NCI-H345 treated with DMSO at 0.1 percent for 48 hours (cell line): Measurements from ENCODE around the gene RBM27.
"Not testable (repeated sequence)": the region's sequence is repeated elsewhere in the genome, so short reads cannot be mapped to it uniquely, and the experiment has no call there.

Source experiments
- DNase-seq: peaks from one replicate; lab custom pipeline; 2025; ENCODE audit not compliant: unreplicated experiment; lab: John Stamatoyannopoulos, UW

The RBM27 gene

GRCh38 chr5:146205499-146206202, 2.2 kb downstream of the RBM27 start:
- DNase-seq: no peak

GRCh38 chr5:146206257-146206656, 2.9 kb downstream of the RBM27 start:
- DNase-seq: no peak

- no peak for DNase-seq
Observed at GRCh38 chr5:146208916-146209522, 5.6 kb downstream of the RBM27 start.

GRCh38 chr5:146209714-146210113, 6.3 kb downstream of the RBM27 start:
- DNase-seq: no peak

GRCh38 chr5:146210810-146211209, 7.4 kb downstream of the RBM27 start:
- DNase-seq: not testable (repeated sequence)

GRCh38 chr5:146213210-146213826, 9.9 kb downstream of the RBM27 start:
- peak; percentile 36 for DNase-seq

- not testable (repeated sequence) for DNase-seq
Observed at GRCh38 chr5:146214881-146215280, 11.5 kb downstream of the RBM27 start.

GRCh38 chr5:146218168-146218567, 14.8 kb downstream of the RBM27 start:
- no peak for DNase-seq

GRCh38 chr5:146219243-146219642, 15.8 kb downstream of the RBM27 start:
- no peak for DNase-seq

- DNase-seq: no peak
Observed at GRCh38 chr5:146221234-146221633, 17.8 kb downstream of the RBM27 start.

GRCh38 chr5:146222005-146222404, 18.6 kb downstream of the RBM27 start:
- no peak for DNase-seq

GRCh38 chr5:146223179-146223578, 19.8 kb downstream of the RBM27 start:
- no peak for DNase-seq

GRCh38 chr5:146229222-146229621, 25.8 kb downstream of the RBM27 start:
- no peak for DNase-seq

GRCh38 chr5:146232223-146232622, 28.8 kb downstream of the RBM27 start:
- DNase-seq: no peak

- no peak for DNase-seq
Observed at GRCh38 chr5:146233441-146233840, 30.0 kb downstream of the RBM27 start.

- no peak for DNase-seq
Observed at GRCh38 chr5:146238973-146239372, 35.6 kb downstream of the RBM27 start.

- no peak for DNase-seq
Observed at GRCh38 chr5:146240951-146241350, 37.5 kb downstream of the RBM27 start.

GRCh38 chr5:146243247-146243646, 39.8 kb downstream of the RBM27 start:
- no peak for DNase-seq

- no peak for DNase-seq
Observed at GRCh38 chr5:146248561-146248960, 45.2 kb downstream of the RBM27 start.

- no peak for DNase-seq
Observed at GRCh38 chr5:146249801-146250200, 46.4 kb downstream of the RBM27 start.
